HG03066 (cell line): ENCODE data around the gene DUSP9.

ENCODE experiments used
- ATAC-seq: cut with Tn5 transposase; IDR thresholded peaks from one replicate; pipeline ENCODE4 v1.9.1; 2021; ENCODE audit warnings: low read depth; ENCODE audit not compliant: unreplicated experiment

Gene DUSP9

DNA sequence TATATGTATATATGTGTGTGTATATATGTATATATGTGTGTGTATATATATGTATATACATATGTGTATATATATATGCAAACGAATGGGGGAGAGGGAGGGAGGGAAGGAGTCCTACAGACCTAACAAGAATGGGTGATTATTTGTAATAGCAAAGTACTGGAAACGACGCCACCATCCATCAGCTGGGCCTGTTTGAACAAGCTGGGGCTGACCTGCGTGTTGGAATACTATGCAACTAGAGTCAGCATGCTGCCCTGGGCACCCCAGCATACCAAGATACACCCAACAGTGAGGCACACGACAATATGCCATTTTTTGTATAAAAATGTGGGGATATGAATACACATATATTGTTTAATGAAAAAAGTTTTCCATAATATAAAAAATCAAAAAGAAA, 26.4 kb upstream of the DUSP9 start:
- no peak for ATAC-seq

GRCh38 chrX:153621949-153622598, 24.9 kb upstream of the DUSP9 start:
- no peak for ATAC-seq

- no peak for ATAC-seq
These were observed 24.2 kb upstream of the DUSP9 start for GRCh38 chrX:153622661-153623309.

GRCh38 chrX:153623310-153624029, 23.5 kb upstream of the DUSP9 start:
- no peak for ATAC-seq

DNA sequence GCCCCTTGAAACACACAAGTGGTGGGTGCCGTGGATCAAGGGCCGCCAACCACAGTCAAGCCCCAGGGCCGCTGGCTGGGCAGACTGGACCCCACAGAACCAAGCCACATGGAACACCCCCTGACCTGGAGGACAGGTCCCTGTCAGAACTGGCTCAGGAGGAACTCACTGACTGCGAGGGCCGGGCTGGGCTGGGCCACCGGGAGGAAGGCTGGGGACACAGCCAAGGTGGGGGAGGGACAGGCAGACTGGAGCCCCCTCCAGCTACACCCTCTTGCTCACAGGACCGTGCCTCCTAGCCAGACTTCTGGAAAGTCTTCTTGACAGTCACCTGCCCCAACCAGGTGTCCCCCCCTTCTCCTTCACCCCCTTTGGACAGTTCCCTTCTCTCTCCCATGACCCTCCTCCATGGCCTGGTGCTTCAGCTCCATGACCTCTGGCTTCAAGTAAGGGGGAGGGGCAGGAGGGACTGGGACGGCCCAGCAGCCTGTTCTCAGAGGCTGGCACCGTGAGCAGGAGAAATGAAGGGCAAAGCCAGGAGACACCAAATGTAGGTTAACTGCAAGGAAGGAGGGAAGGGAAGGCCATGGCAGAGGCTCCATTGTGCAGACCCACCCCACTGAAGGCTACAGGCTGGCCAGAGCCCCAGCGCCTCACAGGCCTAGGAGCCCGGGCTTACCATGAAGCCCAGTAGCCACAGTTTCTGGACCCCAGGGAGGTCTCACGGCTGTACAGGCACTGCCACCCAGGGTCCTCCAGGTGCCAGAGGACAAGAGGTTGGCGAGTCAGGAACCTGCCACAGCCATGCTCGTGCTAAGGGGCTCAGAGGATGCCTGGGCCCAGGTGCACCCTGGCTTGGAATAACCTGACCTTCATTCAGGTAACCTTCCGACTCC, 22.6 kb upstream of the DUSP9 start:
- ATAC-seq = no peak

DNA sequence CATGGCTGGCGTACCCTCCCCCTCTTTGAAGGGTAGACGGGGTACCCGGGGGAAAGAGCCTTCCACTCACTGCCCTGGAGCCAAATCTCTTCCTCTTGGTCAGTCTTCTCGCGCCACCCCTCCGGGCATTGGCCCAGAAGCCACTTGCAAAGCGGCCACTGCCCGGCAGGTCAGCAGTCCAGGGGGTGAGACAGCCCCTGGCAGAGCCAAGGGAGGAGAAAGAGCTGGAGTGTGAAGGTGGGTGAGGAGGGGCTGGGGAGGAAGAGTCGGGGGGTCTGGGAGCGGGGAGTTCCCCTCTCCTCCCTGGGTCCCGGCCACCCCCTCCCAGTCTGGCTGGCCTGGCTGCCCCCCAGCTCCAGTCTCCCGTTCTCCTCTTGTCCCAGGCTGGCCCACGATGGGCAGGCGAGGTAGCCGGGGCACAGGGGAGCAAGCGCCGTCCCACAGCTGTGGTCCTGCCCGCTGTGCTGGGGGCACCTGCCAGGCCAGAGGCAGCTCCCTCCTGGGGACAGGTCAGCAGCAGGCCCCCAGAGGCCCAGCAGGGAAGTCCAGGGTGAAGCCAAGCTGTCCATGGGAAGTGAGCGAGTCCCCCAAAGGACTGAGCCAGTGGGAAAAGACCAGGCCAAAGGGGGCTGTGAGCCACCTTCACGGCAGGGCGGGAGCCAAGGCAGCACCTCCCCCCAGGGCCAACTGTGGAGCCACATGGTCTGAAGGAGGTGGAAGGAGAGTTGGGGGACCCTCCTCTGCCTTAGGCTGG, 21.6 kb upstream of the DUSP9 start:
- no peak for ATAC-seq

GRCh38 chrX:153626025-153626633, 20.9 kb upstream of the DUSP9 start:
- ATAC-seq = no peak

GRCh38 chrX:153626863-153627674, 19.9 kb upstream of the DUSP9 start:
- no peak for ATAC-seq

- no peak for ATAC-seq
These were observed 19.3 kb upstream of the DUSP9 start for GRCh38 chrX:153627675-153628111.

- ATAC-seq = no peak
These were observed 18.9 kb upstream of the DUSP9 start for GRCh38 chrX:153628129-153628528.

GRCh38 chrX:153628665-153629064, 18.3 kb upstream of the DUSP9 start:
- ATAC-seq = no peak

DNA sequence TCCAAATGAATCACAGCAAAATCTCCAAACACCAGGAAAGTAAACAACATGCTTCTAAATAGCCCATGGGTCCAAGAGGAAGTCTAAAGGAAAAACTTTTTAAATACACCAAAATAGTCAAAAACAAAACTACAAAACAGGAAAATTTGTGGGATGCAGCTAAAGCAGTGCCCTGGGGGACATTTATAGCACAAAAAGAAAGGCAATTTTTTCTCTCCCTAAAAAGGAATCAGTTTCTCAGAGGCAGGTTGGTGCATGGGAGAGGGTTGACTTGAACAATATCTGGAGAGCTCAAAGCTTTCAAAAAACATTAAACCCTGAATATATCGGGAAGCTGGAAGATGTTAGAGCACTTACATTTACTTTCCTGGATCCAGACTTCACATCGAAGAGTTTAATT, 15.7 kb upstream of the DUSP9 start:
- ATAC-seq = no peak

DNA sequence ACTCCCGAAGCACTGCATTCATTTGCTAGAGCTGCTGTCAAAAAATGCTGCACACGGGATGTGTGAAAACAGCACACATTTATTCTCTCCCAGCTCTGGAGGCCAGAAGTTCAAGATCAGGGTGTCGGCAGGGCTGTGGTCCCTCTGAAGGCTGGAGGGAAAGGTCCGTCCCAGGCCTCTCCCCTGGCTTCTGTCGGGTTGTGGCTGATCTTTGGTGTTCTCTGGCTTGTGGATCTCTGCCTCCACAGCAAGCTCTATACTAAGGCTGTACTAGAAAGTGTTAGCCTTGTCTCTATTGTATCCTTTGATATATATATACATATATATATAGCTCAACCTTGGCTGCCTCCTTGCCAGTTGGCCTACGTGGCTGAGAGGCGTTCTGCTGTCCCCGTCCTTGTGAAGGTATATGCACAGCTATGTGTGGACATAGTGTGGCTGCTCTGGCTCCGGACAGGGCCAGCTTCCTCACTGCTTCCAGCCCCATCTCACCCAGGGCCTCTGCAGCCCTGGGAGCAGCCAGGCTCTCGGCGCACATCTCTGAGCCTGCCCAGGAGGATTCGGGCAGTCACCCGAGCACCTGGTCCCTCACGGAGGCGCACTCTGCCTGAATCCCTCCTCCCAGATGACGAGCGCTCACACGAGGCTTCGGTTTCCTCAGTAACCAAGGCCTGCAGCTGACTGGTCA, 15.0 kb upstream of the DUSP9 start:
- no peak for ATAC-seq

DNA sequence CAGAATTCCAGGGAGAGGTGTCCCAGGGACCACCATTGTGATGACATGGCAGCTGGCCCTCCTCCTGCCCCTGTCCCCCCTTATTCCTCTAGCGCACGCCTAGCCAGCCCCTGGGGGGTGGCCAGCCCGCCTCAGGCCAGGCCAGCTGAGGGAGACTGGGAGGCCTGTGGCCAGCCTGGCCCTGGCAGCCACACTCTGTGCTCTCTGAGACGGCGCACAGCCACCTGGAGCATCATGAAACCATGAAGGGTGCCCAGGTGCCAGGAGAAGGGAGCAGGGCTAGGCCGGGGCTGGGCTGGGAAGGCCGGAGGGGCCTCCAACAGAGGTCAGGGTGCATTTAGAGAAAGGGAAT, 14.4 kb upstream of the DUSP9 start:
- no peak for ATAC-seq

- no peak for ATAC-seq
These were observed 14.0 kb upstream of the DUSP9 start for GRCh38 chrX:153633048-153633447.

DNA sequence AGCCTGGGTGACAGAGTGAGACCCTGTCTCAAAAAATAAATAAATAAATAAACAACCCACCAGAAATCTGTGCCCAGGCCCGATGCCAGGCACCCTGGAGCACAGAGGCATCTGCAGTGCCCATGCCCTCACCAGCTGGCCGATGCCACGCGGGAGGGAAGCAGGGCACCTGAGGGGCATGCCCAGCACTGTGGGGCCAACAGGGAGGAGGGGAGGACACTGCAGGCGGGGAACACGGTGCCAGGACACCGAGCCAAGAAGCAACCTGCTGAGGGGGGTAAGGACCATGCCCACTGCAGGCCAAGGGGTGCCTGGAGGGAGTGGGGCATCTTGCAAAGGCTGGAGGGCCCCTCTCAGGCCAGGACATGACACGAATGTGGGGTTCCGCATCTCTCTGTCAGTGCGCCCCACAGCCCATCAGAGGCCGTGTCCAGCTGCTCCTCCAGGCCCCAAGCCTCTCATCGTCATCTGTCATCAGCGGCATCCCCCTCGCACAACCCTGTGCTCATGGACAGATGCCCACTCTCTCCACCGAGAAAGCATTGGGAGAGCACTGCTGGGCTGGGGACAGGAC, 13.3 kb upstream of the DUSP9 start:
- no peak for ATAC-seq

DNA sequence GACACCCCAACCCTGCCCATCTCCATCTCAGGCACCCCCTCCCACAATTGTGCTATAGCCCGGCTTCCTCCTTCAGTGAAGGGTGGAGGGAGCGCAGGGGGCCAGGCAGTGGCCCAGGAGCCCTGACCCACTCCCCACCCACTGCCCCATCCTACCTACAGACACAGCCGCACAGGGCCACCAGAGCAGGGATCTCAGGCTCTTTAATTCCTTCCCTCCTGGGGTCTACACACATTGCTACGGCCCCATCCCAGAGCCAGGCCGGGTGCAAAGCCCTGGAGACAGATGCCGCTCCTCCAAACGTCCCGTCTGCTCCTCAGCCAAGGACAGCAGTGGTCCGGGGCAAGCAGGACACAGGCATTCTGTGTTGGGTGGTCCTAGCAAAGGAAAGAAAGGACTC, 12.8 kb upstream of the DUSP9 start:
- ATAC-seq = no peak

GRCh38 chrX:153634832-153635231, 12.2 kb upstream of the DUSP9 start:
- no peak for ATAC-seq
